Upper lobe of right lung (tissue), 1 donor: Measurements from ENCODE around the gene NKX1-1. TPM values are rescaled to one million over a fixed set of nuclear protein-coding genes. Genes with fewer than 3 reads are reported as not detected.

Source experiments
- ATAC-seq: fragments of 200-7000 bp; cut with Tn5 transposase; one replicate; pipeline ENCODE4 v1.9.1; 2020; ENCODE audit warnings: mild to moderate bottlenecking, moderate library complexity
- DNase-seq: peaks from one replicate; pipeline ENCODE4 v3.0.0-alpha.2; 2020
- H3K27ac ChIP-seq: fragments of 200-600 bp; one replicate; pipeline ENCODE4 v1.8.0; 2022
- H3K27me3 ChIP-seq: fragments of 200-600 bp; one replicate; pipeline ENCODE4 v1.8.0; 2022; ENCODE audit warnings: mild to moderate bottlenecking
- H3K36me3 ChIP-seq: fragments of 200-600 bp; one replicate; pipeline ENCODE4 v1.8.0; 2022
- H3K4me1 ChIP-seq: fragments of 200-600 bp; one replicate; pipeline ENCODE4 v1.8.0; 2022
- H3K4me3 ChIP-seq: fragments of 200-600 bp; one replicate; pipeline ENCODE4 v1.8.0; 2022; ENCODE audit warnings: mild to moderate bottlenecking
- H3K9me3 ChIP-seq: fragments of 200-600 bp; one replicate; pipeline ENCODE4 v1.8.0; 2022
- intact Hi-C: fragments of 100-400 bp; cut with DNase I; formaldehyde crosslinking; loops from one replicate; pipeline ENCODE4 v1.11.0; 2022
- total RNA-seq: library from RNA; stranded (reverse); fragmentation: NEBNext Ultra II Directional; extraction: Animal tissue kit (Norgen Biotek cat#: 25700); gene quantifications from one replicate; pipeline ENCODE4 v1.2.1, GENCODE V29; 2021
- TF ChIP-seq, protein P1 (sequence below): fragments of 200-600 bp; IDR thresholded peaks from one replicate; pipeline ENCODE4 v1.8.0; 2022; ENCODE audit warnings: antibody characterized with exemption
- donor health status: DM: no; HTN: yes; CAD: no; lungs with severe emphysema.

The NKX1-1 gene
- total RNA-seq, 1 donor from 2014 or later: not detected

DNA sequence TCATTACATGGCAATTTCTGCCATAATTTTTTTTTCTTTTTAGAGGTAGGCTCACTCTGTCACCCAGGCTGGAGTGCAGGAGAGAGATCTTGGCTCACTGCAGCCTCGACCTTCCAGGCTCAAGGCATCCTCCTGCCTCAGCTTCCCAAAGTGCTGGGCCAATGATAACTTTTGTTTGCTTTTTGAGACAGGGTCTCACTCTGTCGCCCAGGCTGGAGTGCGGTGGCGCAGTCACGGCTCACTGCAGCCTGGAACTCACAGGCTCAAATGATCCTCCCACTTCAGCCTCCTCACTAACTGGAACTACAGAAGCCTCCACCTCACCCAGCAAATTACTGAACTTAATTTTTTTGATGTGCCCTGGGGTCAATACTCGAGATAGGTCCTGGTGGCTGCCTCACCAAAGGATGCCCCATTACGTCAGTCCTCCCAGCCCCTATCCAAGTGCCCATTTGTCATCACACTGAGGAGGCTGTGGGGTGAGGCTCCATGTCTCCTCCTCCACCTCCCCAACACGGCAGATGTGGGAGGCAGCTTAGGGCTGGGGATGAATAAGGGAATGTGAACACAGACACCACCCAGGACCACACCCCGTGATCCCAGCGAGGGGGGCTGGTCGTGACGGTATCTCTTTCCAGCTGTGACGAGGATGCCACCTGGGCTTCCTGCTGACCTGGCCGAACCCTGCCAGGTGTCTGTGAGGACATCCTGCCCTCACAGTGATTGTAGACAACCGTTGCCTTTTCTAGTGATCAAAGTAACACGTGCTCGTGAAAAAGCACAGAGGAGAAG lies 12.4 kb upstream of the NKX1-1 start:
- no peak overlapping the region for H3K27ac ChIP-seq
- DNase-seq (peak; percentile 50), ATAC-seq (no peak)
- peaks cover 43% of the 10 kb centered on the region for H3K27me3 ChIP-seq
- H3K36me3 ChIP-seq: no peaks in the 10 kb centered on the region
- H3K4me3 ChIP-seq: no peak overlapping the region
- no peaks in the 10 kb centered on the region for H3K9me3 ChIP-seq
- TF ChIP-seq, protein P1, sequence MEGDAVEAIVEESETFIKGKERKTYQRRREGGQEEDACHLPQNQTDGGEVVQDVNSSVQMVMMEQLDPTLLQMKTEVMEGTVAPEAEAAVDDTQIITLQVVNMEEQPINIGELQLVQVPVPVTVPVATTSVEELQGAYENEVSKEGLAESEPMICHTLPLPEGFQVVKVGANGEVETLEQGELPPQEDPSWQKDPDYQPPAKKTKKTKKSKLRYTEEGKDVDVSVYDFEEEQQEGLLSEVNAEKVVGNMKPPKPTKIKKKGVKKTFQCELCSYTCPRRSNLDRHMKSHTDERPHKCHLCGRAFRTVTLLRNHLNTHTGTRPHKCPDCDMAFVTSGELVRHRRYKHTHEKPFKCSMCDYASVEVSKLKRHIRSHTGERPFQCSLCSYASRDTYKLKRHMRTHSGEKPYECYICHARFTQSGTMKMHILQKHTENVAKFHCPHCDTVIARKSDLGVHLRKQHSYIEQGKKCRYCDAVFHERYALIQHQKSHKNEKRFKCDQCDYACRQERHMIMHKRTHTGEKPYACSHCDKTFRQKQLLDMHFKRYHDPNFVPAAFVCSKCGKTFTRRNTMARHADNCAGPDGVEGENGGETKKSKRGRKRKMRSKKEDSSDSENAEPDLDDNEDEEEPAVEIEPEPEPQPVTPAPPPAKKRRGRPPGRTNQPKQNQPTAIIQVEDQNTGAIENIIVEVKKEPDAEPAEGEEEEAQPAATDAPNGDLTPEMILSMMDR: no peak
- intact Hi-C loops: no loop called here
- H3K4me1 ChIP-seq: no peaks in the 10 kb centered on the region

DNA sequence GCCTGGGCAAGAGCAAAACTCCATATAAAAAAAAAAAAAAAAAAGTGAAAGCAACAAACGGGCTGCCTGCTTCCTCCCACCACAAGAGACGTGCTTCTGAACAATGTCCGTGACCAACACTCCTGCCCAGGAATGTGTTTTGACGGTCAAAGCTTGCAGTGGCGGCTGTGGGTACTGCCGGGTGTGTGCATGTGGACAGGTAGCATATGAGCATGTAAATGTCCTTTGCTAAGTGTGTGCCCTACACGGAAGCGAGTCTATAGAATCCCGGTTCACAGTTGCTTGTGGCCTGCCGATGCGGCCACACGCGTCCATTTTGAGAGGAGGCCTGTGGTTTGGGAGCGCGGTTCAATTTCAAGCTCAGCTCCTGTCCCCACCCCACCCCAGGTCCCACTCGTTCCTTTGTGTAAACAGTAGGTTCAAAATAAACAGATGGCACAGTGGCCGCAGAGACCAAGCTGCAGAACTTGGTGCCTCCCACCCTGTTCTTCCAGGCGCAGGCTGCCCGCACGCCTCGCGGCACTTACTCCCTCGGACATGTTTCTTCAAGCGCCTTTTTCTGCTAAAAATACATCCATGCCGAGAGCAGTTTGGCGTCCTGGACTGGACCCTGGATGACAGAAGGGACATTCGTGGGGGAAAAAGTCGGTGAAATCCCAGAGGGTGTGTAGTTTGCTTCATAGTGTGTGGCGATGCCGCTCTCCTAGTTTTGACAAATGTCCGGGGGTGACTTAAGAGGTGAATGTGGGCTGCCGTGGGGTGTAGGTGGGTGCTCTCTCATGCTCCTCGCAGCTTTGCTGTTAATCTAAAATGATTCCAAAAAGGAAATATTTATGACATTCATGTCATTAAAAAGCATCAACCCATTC lies 11.5 kb upstream of the NKX1-1 start:
- Histone ChIP-seq H3K27me3 (peaks cover 52% of the 10 kb centered on the region), H3K36me3 (no peaks in the 10 kb centered on the region), H3K4me3 (no peak overlapping the region), H3K9me3 (no peaks in the 10 kb centered on the region), H3K4me1 (no peaks in the 10 kb centered on the region), H3K27ac (no peak overlapping the region)
- ATAC-seq: no peak
- TF ChIP-seq, protein P1: no peak
- intact Hi-C loops: no loop called here
- peak; percentile 27 for DNase-seq

DNA sequence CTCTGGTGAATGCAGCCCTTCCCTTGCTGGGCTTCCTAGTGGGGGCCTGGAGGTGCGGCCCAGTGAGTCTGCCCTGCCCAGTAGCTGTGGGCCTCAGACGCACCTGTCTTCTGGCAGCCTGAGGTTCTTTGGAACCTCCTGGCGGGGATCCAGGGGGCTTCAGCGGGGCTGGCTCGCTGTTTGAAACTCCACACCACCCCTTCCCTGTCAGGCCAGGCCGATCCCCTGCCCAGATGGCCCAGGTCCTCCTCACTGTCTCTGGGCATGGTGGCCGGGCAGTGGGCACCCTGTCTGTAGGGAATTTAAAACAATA lies 10.7 kb upstream of the NKX1-1 start:
- peaks cover 58% of the 10 kb centered on the region for H3K27me3 ChIP-seq
- intact Hi-C loops: no loop called here
- no peaks in the 10 kb centered on the region for H3K36me3 ChIP-seq
- no peak overlapping the region for H3K27ac ChIP-seq
- no peaks in the 10 kb centered on the region for H3K4me1 ChIP-seq
- ATAC-seq (no peak), DNase-seq (peak; percentile 51)
- no peaks in the 10 kb centered on the region for H3K9me3 ChIP-seq
- TF ChIP-seq, protein P1: no peak
- no peak overlapping the region for H3K4me3 ChIP-seq

DNA sequence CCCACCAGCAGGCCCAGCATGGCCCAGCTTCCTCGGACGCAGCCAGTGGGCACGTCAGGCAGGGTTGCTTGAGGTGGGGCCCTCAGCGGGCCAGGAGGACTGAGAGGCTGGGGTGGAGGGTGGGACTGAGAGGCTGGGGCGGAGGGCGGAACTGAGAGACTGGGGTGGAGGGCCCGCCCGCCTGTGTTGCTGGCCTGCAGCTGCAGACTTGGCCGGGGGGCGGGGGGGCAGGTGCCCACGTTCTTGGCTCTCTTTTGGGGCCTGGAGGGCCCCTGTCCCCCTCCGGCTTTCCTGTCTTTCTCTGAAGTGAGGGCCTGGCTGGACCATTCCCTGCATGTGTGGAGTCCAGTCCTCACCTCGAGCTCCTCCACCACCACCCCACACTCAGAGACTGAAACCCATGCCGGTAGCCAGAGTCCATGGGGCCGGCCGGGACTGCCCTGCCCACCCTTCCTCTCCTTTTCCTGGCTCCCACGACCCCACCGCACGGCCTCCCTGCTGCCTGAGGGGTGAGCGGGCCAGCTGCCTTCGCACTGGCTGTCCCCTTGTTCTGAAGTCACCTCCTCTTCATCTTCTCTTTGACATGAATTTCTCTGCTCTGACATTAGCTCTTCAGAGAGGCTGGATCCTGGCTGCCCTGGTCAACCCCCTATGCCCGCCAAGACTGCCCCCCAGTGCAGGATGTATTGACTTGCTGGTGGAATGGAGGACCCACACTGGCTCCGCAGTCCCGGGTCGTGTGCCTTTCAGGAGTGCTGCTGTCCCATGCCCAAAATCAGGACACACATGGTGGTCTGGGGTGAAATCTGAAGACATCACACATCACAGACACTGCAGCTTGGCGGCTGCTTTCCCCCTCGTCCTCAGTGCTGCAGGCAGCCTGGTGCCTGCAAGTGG lies 10.1 kb upstream of the NKX1-1 start:
- ATAC-seq: no peak
- Histone ChIP-seq H3K27ac (no peak overlapping the region), H3K4me1 (no peaks in the 10 kb centered on the region), H3K9me3 (no peaks in the 10 kb centered on the region), H3K27me3 (peaks cover 58% of the 10 kb centered on the region), H3K36me3 (no peaks in the 10 kb centered on the region), H3K4me3 (no peak overlapping the region)
- TF ChIP-seq, protein P1: no peak
- intact Hi-C loops: no loop called here
- peak; percentile 43 for DNase-seq

DNA sequence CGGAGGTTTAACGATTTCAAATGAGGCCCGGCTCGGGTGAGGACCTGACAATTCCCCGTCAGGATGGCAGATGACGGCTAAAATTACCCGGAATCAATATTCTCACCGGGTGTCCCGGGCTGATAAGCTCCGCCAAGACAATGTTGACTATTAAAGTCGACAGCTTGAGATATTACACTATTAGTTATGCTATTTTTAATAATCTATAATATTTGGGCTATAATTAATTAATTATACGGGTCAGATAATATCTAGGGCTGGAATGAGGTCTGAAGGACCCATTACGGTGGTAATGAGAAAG lies 9.4 kb upstream of the NKX1-1 start:
- Histone ChIP-seq H3K4me1 (no peaks in the 10 kb centered on the region), H3K27ac (no peak overlapping the region), H3K4me3 (no peak overlapping the region), H3K36me3 (no peaks in the 10 kb centered on the region), H3K27me3 (peaks cover 57% of the 10 kb centered on the region), H3K9me3 (no peaks in the 10 kb centered on the region)
- intact Hi-C loops: no loop called here
- DNase-seq (no peak), ATAC-seq (no peak)
- TF ChIP-seq, protein P1: no peak
